Activated CD8-positive, alpha-beta memory T cell treated with anti-CD3 and anti-CD28 coated beads for 1 hour (primary cell): ENCODE results near the gene RNU6-1.

ENCODE experiments used
- DNase-seq, 2 donors: peaks; one replicate each; pipeline ENCODE4 v3.0.0-alpha.2; 2020; ENCODE audit warnings: low read depth in 1 of 2; ENCODE audit errors: extremely low read depth in 1 of 2

RNU6-1 gene

GRCh38 chr15:67803996-67804843, 35.6 kb downstream of the RNU6-1 start:
- DNase-seq, result no peak

GRCh38 chr15:67803299-67803698, 36.5 kb downstream of the RNU6-1 start:
- no peak for DNase-seq

GRCh38 chr15:67801926-67802914, 37.6 kb downstream of the RNU6-1 start:
- no peak for DNase-seq

GRCh38 chr15:67801142-67801541, 38.7 kb downstream of the RNU6-1 start:
- DNase-seq, result no peak

GRCh38 chr15:67799801-67800205, 40.0 kb downstream of the RNU6-1 start:
- no peak for DNase-seq

DNA sequence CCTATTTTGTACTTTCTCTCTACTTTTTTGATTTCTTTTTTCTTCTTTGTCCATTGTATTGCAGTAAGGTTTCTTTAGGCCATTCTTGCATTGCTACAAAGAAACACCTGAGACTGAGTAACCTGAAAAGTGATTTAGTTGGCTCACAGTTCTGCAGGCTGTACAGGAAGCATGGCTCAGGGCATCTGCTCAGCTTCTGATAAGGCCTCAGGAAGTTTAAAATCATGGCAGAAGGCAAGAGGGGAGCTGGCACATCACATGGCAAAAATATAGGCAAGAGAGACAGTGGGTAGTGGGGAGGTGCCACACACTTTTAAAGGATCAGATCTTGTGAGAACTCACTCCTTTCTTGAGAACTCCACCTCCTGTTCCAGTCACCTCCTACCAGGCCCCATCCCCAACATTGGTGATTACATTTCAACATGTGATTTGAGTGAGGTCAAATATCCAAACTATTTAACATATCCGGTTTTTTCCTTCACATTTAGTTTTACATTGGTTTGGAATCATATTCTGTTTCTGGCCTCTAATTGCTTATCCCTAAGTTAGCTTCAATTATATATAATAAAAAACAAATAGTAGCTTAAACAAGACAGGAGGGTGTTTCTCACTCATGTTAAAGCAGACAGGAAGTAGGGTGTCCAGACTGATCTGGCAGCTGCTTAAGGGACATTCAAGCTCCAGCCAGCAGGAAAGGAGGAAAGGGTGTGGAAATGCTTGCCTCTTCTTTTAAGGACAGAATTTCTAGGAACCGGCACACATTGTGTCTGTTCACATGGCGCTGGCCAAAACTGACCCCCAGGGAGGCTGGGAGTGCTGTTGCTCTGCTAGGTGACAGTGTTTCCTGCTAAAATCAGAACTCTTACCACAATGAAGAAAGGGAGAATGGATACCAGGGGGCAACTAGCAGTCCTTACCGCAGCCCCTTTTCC, 43.4 kb downstream of the RNU6-1 start:
- DNase-seq, result no peak

- DNase-seq, result no peak
Measured at GRCh38 chr15:67794832-67795574, 44.8 kb downstream of the RNU6-1 start.

- no peak for DNase-seq
Measured at GRCh38 chr15:67792250-67792942, 47.4 kb downstream of the RNU6-1 start.

DNA sequence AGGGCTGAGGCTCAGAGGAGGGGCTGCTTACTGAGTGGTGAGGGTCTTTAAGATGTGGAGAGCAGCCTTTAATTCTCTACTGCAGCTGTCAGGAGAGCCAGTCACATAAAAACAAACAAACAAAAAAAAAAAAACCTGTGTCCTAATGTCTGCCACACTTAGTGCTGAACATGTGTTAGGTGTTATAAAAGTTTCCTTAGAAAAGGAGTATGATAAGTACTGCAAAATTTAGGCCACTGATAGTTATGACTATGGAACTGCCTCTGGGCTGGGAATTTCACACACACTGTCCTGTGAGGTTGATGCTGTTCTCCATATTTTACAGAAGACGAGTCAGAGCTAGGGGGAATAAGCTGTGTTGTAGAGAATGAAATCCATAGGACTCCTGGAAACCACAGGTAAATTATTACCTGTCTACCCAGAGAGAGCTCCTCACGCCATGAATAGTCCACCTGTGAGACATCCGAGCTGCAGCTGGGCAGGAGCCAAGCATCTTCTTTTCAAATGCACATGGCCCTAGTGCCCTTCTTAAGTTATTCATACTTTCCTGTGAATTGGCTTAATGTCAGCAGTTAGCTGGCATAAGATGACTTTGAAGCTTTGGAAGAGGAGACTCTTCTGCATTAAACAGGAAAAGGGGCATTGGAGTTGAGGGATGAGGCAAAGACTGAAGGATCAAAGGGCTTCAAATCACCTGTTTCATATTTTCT, 49.1 kb downstream of the RNU6-1 start:
- no peak for DNase-seq
